GM12878 (cell line): ENCODE results near the gene PSMF1. TPM values are rescaled to one million over a fixed set of nuclear protein-coding genes. Genes with fewer than 3 reads are reported as not detected.

Source experiments
- ATAC-seq: fragments of 200-7000 bp; cut with Tn5 transposase; 3 replicates; pipeline ENCODE4 v1.9.1; 2020; ENCODE audit warnings: mild to moderate bottlenecking, moderate library complexity
- BruUV-seq: library from RNA; stranded (reverse); fragments of 400-500 nt; replicated peaks from 2 replicates; lab custom pipeline; 2021; lab: Mats Ljungman, UMichigan
- CTCF ChIA-PET: fragments of 300-600 bp; sonication (Branson Sonifier 250); formaldehyde crosslinking; extraction: SDS; loops from one replicate; lab custom pipeline; 2021; ENCODE audit warnings: inconsistent platforms; lab: Yijun Ruan, JAX
- POLR2A ChIA-PET: fragments of 350-600 bp; formaldehyde crosslinking; extraction: SDS; loops from one replicate; lab custom pipeline; 2021; ENCODE audit warnings: inconsistent platforms; lab: Charles Lee
- RAD21 ChIA-PET: fragments of 300-600 bp; sonication (Branson Sonifier 250); formaldehyde crosslinking; loops from one replicate; lab custom pipeline; 2023; ENCODE audit warnings: antibody characterized with exemption; ENCODE audit not compliant: unreplicated experiment; lab: Charles Lee
- SMC1A ChIA-PET: fragments of 300-600 bp; sonication (Branson Sonifier 250); formaldehyde crosslinking; loops from one replicate; lab custom pipeline; 2023; ENCODE audit not compliant: unreplicated experiment, uncharacterized antibody; lab: Charles Lee
- DNase-seq: peaks from one replicate; pipeline ENCODE4 v3.0.0-alpha.2; 2011; ENCODE audit warnings: low read depth, low spot score
- FAIRE-seq: peaks from 3 replicates; lab custom pipeline; 2011; peaks lifted over from hg19 to GRCh38; lab: Jason Lieb, UNC
- H2AFZ ChIP-seq: 2 replicates; pipeline ENCODE4 v1.6.0; 2011; ENCODE audit warnings: low read depth, low read length, control low read depth; ENCODE audit not compliant: control insufficient read depth
- H3K27ac ChIP-seq: 2 replicates; pipeline ENCODE4 v1.5.1; 2011; ENCODE audit warnings: control low read depth; ENCODE audit not compliant: control insufficient read depth, insufficient read depth
- H3K27me3 ChIP-seq, 2 experiments: replicated peaks in 1 of 2; 2 replicates each; pipeline versions ENCODE4 v1.6.0 to v1.6.1; 2011; ENCODE audit warnings: low read length in 1 of 2; ENCODE audit not compliant: control insufficient read depth in 2 of 2, insufficient read depth in 2 of 2
- H3K36me3 ChIP-seq, 2 experiments: 2 replicates each; pipeline ENCODE4 v1.5.1; 2011; ENCODE audit warnings: low read length in 1 of 2; ENCODE audit not compliant: control insufficient read depth in 2 of 2, insufficient read depth in 2 of 2
- H3K4me1 ChIP-seq: 2 replicates; pipeline ENCODE4 v1.6.1; 2011; ENCODE audit warnings: mild to moderate bottlenecking, low read length, moderate library complexity, mixed read lengths; ENCODE audit not compliant: control insufficient read depth, insufficient read depth
- H3K4me2 ChIP-seq: 2 replicates; pipeline ENCODE4 v1.6.0; 2011; ENCODE audit warnings: control low read depth; ENCODE audit not compliant: control insufficient read depth, insufficient read depth
- H3K4me3 ChIP-seq: fragments of 200-600 bp; sonication (generic); 2 replicates; pipeline ENCODE4 v1.5.1; 2016
- H3K79me2 ChIP-seq: 2 replicates; pipeline ENCODE4 v1.6.0; 2011; ENCODE audit warnings: low read length; ENCODE audit not compliant: control insufficient read depth, insufficient read depth
- H3K9ac ChIP-seq: 2 replicates; pipeline ENCODE4 v1.8.0; 2011; ENCODE audit warnings: low read length, control low read depth, mixed read lengths; ENCODE audit not compliant: control insufficient read depth, insufficient read depth
- H3K9me3 ChIP-seq: replicated peaks from 3 replicates; pipeline ENCODE4 v1.5.1; 2011; ENCODE audit warnings: mild to moderate bottlenecking, low read length; ENCODE audit not compliant: control insufficient read depth, insufficient read depth
- H4K20me1 ChIP-seq: 2 replicates; pipeline ENCODE4 v1.6.0; 2011; ENCODE audit not compliant: control insufficient read depth, insufficient read depth
- CUX1 ChIP-seq: IDR thresholded peaks from 2 replicates; pipeline ENCODE4 v1.6.1; 2012; ENCODE audit warnings: improper control_type of control experiment, low read depth, low read length; ENCODE audit not compliant: insufficient replicate concordance
- POLR2A ChIP-seq: IDR thresholded peaks from 2 replicates; pipeline ENCODE4 v1.6.1; 2011; ENCODE audit warnings: low read depth, mild to moderate bottlenecking, low read length
- RAD21 ChIP-seq: IDR thresholded peaks from 2 replicates; pipeline ENCODE4 v1.6.1; 2011; ENCODE audit warnings: mild to moderate bottlenecking, low read depth, low read length, moderate library complexity; ENCODE audit not compliant: insufficient read depth
- SIN3A ChIP-seq: IDR thresholded peaks from 2 replicates; pipeline ENCODE4 v1.6.1; 2012; ENCODE audit warnings: low read depth, low read length, improper control_type of control experiment
- SMC3 ChIP-seq: IDR thresholded peaks from 2 replicates; pipeline ENCODE4 v1.6.1; 2011; ENCODE audit warnings: low read length, improper control_type of control experiment, borderline replicate concordance
- YY1 ChIP-seq: IDR thresholded peaks from 2 replicates; pipeline ENCODE4 v1.6.1; 2011; ENCODE audit warnings: low read depth, mild to moderate bottlenecking, low read length
- ZNF217 ChIP-seq: fragments of 450-650 bp; IDR thresholded peaks from 2 replicates; pipeline ENCODE4 v1.6.1; 2017; ENCODE audit warnings: antibody characterized with exemption, mild to moderate bottlenecking
- WGBS: methylation state at CpG from one replicate; pipeline ENCODE4 v1.1.6; 2016; ENCODE audit warnings: low lambda C conversion rate; ENCODE audit not compliant: insufficient replicate concordance, insufficient coverage; ENCODE audit errors: missing lambda C conversion rate; 5-methylcytosine and 5-hydroxymethylcytosine counted together
- in situ Hi-C: fragments of 300-500 bp; cut with MboI; formaldehyde crosslinking; loops from 9 replicates; pipeline ENCODE4 v1.14.3; 2018; ENCODE audit warnings: mixed read lengths
- intact Hi-C: fragments of 100-400 bp; cut with micrococcal nuclease; formaldehyde crosslinking; loops from one replicate; pipeline ENCODE4 v1.14.2; 2022; ENCODE audit not compliant: unreplicated experiment
- polyA plus RNA-seq, 11 experiments: library from polyadenylated mRNA; depleted of rRNA in 4 of 11; unstranded in 6 of 11; stranded (reverse) in 5 of 11; fragments of >200 nt; fragmentation: Nextera tagmentation in 4 of 11; fragmentation: Illumina TruSeq in 1 of 11; extraction: Ambion mirVana in 4 of 11; extraction: Trizol in 1 of 11; gene quantifications; 1 replicate in 1 of 11; 2 replicates in 10 of 11; pipeline versions ENCODE4 v1.2.1 to v1.2.3, GENCODE V29; 2011 to 2016; ENCODE audit warnings: inconsistent platforms in 2 of 11, missing spikeins in 2 of 11, low read depth in 1 of 11
- total RNA-seq, 4 experiments: library from RNA; depleted of rRNA in 3 of 4; stranded (reverse); fragments of >200 nt in 3 of 4; fragmentation: Illumina TruSeq in 1 of 4; extraction: Trizol in 1 of 4; gene quantifications; 2 replicates each; pipeline versions ENCODE4 v1.2.1 to v1.2.3, GENCODE V29; 2013 to 2021
- TF ChIP-seq, protein P1 (sequence below), 3 experiments: IDR thresholded peaks in 2 of 3; conservative IDR thresholded peaks in 1 of 3; 2 replicates each; pipeline ENCODE4 v1.5.1; 2011; ENCODE audit warnings: low read depth in 3 of 3, low read length in 3 of 3, mild to moderate bottlenecking in 3 of 3, control low read depth in 2 of 3, moderate library complexity in 2 of 3, inconsistent platforms in 1 of 3, mixed read lengths in 1 of 3; ENCODE audit not compliant: control insufficient read depth in 2 of 3, insufficient read depth in 1 of 3; ENCODE audit errors: extremely low read depth in 1 of 3

The PSMF1 gene
- total and polyA plus RNA-seq, 10 of the 15 experiments (the other 5 are each of a cell fraction or from before 2014, with no cell fraction given) = 14.2 to 173 (median 40.6) TPM

GRCh38 chr20:1107176-1107575 is 11.2 kb upstream of the PSMF1 start (continued):
- TF ChIP-seq ZNF217 = no peak

DNA sequence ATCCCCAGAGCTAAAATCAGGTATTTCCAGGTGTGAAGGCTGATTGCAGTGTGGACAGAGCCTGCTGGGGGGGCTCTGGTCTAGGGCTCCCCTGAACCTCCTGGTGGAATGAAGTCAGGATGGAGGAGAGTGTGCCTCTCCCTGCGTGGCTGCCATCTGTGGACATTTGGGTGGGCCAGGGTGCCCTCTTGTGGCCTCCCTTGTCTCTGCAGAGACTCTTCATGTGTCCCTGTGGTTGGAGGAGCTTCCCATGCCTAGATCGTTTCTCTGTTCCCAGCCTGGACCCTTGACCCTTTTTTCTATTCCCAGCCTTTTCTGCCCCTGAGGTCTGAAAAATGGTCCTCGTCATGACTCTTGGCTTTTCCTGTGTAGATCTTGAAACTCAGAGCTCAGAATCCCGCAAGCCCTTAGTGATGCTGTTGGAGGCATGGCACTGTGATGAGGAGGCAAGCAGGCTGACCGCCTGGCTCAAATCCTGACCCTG is 9.9 kb upstream of the PSMF1 start:
- H2AFZ ChIP-seq = no peak overlapping the region
- in situ Hi-C loops = no loop called here
- RAD21 ChIA-PET = interaction anchor here (0.7 to 2.0 kb wide), 7 partner anchors 17 to 290 kb away, joined by 3 to 10 read pairs (median 4); no protein-coding TSS in a partner anchor

More for the DNA sequence above, 9.9 kb upstream of the PSMF1 start:
- FAIRE-seq = peak; percentile 88
- 23% methylated on average over 5 of the region's 5 CpGs for WGBS
- Histone ChIP-seq H3K36me3 (no peaks in the 10 kb centered on the region; a peak in 1 of 4 replicates), H3K9ac (no peak overlapping the region), H3K9me3 (no peaks in the 10 kb centered on the region), H3K27ac (no peak overlapping the region), H3K4me1 (no peaks in the 10 kb centered on the region), H3K27me3 (no peaks in the 10 kb centered on the region; a peak in 2 of 4 replicates), H3K79me2 (no peaks in the 10 kb centered on the region), H3K4me3 (no peak overlapping the region), H4K20me1 (no peaks in the 10 kb centered on the region), H3K4me2 (no peak overlapping the region)
- TF ChIP-seq, protein P1, sequence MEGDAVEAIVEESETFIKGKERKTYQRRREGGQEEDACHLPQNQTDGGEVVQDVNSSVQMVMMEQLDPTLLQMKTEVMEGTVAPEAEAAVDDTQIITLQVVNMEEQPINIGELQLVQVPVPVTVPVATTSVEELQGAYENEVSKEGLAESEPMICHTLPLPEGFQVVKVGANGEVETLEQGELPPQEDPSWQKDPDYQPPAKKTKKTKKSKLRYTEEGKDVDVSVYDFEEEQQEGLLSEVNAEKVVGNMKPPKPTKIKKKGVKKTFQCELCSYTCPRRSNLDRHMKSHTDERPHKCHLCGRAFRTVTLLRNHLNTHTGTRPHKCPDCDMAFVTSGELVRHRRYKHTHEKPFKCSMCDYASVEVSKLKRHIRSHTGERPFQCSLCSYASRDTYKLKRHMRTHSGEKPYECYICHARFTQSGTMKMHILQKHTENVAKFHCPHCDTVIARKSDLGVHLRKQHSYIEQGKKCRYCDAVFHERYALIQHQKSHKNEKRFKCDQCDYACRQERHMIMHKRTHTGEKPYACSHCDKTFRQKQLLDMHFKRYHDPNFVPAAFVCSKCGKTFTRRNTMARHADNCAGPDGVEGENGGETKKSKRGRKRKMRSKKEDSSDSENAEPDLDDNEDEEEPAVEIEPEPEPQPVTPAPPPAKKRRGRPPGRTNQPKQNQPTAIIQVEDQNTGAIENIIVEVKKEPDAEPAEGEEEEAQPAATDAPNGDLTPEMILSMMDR (IDR thresholded peaks at IDR 0.05 in 2 of 3, conservative IDR thresholded peaks at IDR 0.05 in 1 of 3; ENCODE audit: control insufficient read depth in 2 of 3, extremely low read depth in 1 of 3, insufficient read depth in 1 of 3, low read depth in 3 of 3, low read length in 3 of 3) = peak; percentile 76 to 89 (median 77)
- TF ChIP-seq CUX1 (no peak), SMC3 (peak; percentile 59; the same call in 1 of the 2 replicates), YY1 (peak; percentile 62; the same call in 1 of the 2 replicates), POLR2A (no peak), SIN3A (no peak), RAD21 (peak; percentile 64)
- ChIA-PET CTCF (interaction anchor here (0.9 to 5.1 kb wide), 21 partner anchors 8 to 292 kb away, joined by 3 to 33 read pairs (median 7); no protein-coding TSS in a partner anchor), POLR2A (no interaction called here), SMC1A (interaction anchor here (0.6 to 1.4 kb wide), 10 partner anchors 9 to 153 kb away, joined by 3 to 4 read pairs (median 3); no protein-coding TSS in a partner anchor)
- BruUV-seq = no TSS peak
- intact Hi-C loops = loop anchor here (1.0 to 5.0 kb wide), 3 partner anchors 104 to 291 kb away; no protein-coding TSS in a partner anchor
- ATAC-seq = peak; percentile 92
- no peak for DNase-seq
